ENCODE data around the gene CCBE1.
A peak's percentile ranks its signal among the peaks of the same experiment; 100 is the strongest.

GRCh38 chr18:59719544-59720181, 22.4 kb upstream of the CCBE1 start:
- TF ChIP-seq, protein P1, sequence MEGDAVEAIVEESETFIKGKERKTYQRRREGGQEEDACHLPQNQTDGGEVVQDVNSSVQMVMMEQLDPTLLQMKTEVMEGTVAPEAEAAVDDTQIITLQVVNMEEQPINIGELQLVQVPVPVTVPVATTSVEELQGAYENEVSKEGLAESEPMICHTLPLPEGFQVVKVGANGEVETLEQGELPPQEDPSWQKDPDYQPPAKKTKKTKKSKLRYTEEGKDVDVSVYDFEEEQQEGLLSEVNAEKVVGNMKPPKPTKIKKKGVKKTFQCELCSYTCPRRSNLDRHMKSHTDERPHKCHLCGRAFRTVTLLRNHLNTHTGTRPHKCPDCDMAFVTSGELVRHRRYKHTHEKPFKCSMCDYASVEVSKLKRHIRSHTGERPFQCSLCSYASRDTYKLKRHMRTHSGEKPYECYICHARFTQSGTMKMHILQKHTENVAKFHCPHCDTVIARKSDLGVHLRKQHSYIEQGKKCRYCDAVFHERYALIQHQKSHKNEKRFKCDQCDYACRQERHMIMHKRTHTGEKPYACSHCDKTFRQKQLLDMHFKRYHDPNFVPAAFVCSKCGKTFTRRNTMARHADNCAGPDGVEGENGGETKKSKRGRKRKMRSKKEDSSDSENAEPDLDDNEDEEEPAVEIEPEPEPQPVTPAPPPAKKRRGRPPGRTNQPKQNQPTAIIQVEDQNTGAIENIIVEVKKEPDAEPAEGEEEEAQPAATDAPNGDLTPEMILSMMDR (conservative IDR thresholded peaks at IDR 0.05; ENCODE audit: low read depth, low read length), result no peak
- TF ChIP-seq, protein P2, sequence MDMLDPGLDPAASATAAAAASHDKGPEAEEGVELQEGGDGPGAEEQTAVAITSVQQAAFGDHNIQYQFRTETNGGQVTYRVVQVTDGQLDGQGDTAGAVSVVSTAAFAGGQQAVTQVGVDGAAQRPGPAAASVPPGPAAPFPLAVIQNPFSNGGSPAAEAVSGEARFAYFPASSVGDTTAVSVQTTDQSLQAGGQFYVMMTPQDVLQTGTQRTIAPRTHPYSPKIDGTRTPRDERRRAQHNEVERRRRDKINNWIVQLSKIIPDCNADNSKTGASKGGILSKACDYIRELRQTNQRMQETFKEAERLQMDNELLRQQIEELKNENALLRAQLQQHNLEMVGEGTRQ (IDR thresholded peaks at IDR 0.05; ENCODE audit: low read depth, low read length), result no peak
- TF ChIP-seq BHLHE40 (IDR thresholded peaks at IDR 0.05; ENCODE audit: low read depth, low read length) (no peak), MAFK (IDR thresholded peaks at IDR 0.05; ENCODE audit: low read depth, low read length) (no peak), MAZ (IDR thresholded peaks at IDR 0.05; ENCODE audit: borderline replicate concordance, low read depth, low read length) (no peak), POLR2A (IDR thresholded peaks at IDR 0.05; ENCODE audit: low read depth, low read length) (no peak), FOS (IDR thresholded peaks at IDR 0.05; ENCODE audit: low read depth, low read length) (no peak), RAD21 (IDR thresholded peaks at IDR 0.05; ENCODE audit: low read length) (peak; percentile 14; the same call in 1 of the 2 replicates), MXI1 (IDR thresholded peaks at IDR 0.05; ENCODE audit: borderline replicate concordance, low read depth, low read length) (no peak)

Measured in IMR-90 (cell line).